GM18499 (cell line): ENCODE results near the gene MMEL1.

ENCODE experiments used
- ATAC-seq: cut with Tn5 transposase; IDR thresholded peaks from one replicate; pipeline ENCODE4 v1.9.1; 2021; ENCODE audit warnings: moderate number of reproducible peaks; ENCODE audit not compliant: insufficient read depth, unreplicated experiment

The MMEL1 gene

DNA sequence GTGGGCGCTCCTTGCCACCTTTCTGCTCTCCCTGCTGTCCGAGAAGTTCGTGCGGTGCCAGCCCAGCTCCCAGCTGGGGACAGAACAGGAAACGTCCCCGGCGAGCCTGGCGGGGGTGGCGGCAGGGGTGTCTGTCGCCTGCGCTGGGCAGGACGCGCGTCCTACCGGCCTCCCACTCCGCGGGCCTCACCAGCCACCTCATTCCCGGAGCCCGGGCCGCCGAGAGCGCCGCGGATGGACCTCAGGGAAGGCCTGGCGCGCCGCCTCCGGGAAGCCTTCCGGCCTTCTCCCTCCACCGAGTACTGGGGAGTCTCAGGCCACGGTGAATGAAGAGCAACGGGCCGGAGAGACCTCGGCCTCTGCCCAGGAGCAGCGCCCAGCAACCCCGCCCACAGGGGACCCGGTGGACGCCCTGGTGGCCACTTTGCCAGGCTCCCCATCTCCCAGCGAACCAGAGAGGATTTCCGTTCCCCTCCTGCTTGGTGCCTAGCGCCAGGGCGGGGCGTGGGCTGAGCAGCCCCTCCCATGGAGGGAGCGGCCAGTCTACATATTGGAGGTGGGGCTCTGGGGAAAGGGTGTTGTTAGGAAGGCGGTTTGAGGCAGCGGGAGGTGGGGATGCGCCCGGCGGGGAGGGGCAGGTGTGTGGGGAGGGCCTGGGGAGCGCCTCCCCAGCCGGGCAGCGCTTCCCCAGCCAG lies 86.2 kb downstream of the MMEL1 start:
- no peak for ATAC-seq

DNA sequence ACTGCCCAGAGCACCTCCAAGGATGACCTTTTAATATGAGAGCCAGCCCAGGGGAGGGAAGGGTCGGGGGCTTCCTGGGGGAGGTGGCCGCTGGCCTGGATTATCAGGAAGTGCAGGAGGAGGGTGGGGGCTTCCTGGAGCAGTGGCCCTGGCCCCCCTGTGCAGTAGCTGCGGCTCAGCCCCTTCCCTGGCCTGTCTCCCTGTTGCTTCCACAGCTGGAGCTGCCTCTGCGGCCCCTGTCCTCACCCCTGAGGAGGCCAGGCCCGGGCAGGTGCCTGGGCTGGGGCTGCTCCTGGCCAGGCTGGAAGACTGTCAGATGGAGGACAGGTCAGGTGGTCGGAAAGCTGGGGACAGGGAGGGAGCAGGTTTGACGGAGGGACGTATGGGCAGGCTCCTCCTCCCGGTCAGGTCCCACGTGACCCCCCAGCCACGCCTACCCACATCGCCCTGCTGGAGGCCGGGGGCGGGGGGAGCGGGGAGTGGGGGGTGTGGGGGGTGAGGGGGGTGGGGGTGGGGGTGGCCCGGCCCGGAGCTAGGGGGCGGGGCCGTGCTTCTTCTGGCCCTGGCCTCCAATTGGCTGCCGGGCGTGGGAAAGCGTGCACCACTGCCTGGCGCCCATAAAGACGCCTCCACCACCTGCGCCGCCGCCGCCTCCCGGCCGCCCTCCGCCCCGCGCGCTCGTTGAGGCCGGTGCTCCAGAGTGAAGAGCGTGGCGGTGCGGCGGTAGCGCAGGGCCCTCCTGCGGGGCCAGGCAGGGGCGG lies 86.9 kb downstream of the MMEL1 start:
- no peak for ATAC-seq

- ATAC-seq = no peak
Measured at GRCh38 chr1:2544875-2545640, 87.8 kb downstream of the MMEL1 start.

GRCh38 chr1:2544093-2544874 lies 88.5 kb downstream of the MMEL1 start:
- no peak for ATAC-seq

- no peak for ATAC-seq
Measured at GRCh38 chr1:2543543-2544092, 89.2 kb downstream of the MMEL1 start.

DNA sequence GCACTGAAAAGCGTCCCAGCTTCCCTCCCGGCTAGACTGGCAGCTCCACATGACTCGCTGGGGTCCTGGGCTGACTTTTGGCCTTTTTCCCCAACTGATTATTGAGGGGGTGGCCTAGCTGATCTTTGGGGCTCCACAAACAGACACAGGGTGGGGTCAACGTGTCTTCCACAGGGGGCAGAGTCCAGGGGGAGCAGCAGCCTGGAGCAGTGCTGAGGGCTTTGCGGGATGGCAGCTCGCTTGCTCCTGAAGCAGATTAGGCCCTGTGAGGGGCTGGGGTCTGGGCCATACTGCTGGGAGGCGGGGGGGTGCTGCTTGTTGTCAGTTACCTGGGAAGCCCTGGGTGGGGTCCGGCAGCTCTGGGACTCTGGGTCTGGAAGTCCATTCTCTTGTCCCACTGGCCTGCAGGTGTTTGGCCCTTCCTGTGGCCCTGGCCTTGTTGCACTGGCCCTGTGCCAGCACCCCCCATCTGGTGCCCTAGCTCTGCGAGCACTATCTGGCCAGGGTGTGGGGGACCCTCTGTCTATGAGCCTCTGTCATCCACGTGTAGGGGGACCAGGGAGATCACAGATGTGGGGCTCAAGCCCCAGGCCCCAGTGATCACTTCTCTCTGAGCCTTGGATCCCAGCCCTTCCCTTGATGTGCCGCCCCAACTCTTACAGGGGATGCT lies 90.4 kb downstream of the MMEL1 start:
- ATAC-seq = no peak

DNA sequence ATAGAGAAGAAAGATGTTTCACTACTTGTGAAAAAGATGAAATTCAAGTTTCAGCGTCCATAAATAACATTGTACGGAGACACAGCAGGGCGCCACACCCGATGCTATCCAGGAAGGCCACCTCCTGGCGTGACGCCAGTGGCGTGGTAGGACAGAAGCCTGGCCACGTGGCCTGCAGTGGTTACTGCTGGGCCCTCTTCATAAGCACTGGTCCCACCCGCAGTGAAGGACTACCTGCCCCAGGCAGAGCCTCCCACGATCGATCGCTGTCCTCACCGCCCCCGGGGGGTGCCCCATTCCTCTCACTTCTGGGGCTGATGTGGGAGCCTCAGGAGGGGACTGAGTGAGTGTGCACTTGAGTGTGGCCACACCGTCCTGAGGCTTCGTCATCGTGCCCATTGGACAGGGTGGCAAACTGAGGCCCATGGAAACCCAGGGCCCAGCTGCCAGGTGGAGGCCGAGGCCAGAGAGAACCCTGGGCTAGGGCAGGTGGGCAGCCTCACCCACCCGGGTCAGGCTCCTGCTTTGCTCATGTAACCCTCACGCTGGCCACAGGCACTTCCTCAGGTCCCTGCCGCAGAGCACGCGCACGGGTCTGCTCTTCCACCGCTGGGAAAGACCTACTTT lies 91.1 kb downstream of the MMEL1 start:
- no peak for ATAC-seq

- ATAC-seq = no peak
Measured at GRCh38 chr1:2540816-2541492, 91.9 kb downstream of the MMEL1 start.
